HepG2 (cell line): Measurements from ENCODE around the gene DYNC2H1. TPM values are rescaled to one million over a fixed set of nuclear protein-coding genes. Genes with fewer than 3 reads are reported as not detected.

Experiments
- ATAC-seq: fragments of 200-7000 bp; cut with Tn5 transposase; 3 replicates; pipeline ENCODE4 v1.9.1; 2020; ENCODE audit warnings: mild to moderate bottlenecking, moderate library complexity
- BruUV-seq: library from RNA; stranded (reverse); fragments of 400-500 nt; replicated peaks from 2 replicates; lab custom pipeline; 2021; lab: Mats Ljungman, UMichigan
- CTCF ChIA-PET: fragments of 300-600 bp; formaldehyde crosslinking; extraction: SDS; loops from one replicate; lab custom pipeline; 2021; ENCODE audit warnings: low total read pairs, inconsistent platforms, low intra/inter-chr PET ratio; lab: Yijun Ruan, JAX
- POLR2A ChIA-PET: fragments of 350-600 bp; sonication (Branson Sonifier 250); formaldehyde crosslinking; loops from one replicate; lab custom pipeline; 2020; ENCODE audit warnings: antibody characterized with exemption, inconsistent platforms; lab: Yijun Ruan, JAX
- DNase-seq: peaks from one replicate; pipeline ENCODE4 v3.0.0-alpha.2; 2015; ENCODE audit warnings: low spot score
- FAIRE-seq: peaks from 3 replicates; lab custom pipeline; 2011; peaks lifted over from hg19 to GRCh38; lab: Jason Lieb, UNC
- H2AFZ ChIP-seq: one replicate; pipeline ENCODE4 v1.6.1; 2011; ENCODE audit warnings: low read length, inconsistent platforms
- H3K27ac ChIP-seq: fragments of 300-600 bp; 3 replicates; pipeline ENCODE4 v1.8.0; 2011; ENCODE audit warnings: mixed run types, mild to moderate bottlenecking, mixed read lengths, low read length, inconsistent platforms; ENCODE audit not compliant: insufficient read depth; ENCODE audit errors: extremely low read length
- H3K27me3 ChIP-seq, 2 experiments: fragments of 200-600 bp in 1 of 2; 2 replicates in 1 of 2; 3 replicates in 1 of 2; pipeline versions ENCODE4 v1.6.0 to v1.8.0; 2011; ENCODE audit warnings: low read length in 2 of 2, mild to moderate bottlenecking in 2 of 2, moderate library complexity in 2 of 2, inconsistent platforms in 1 of 2; ENCODE audit not compliant: insufficient read depth in 2 of 2, control insufficient read depth in 1 of 2
- H3K36me3 ChIP-seq, 2 experiments: fragments of 200-600 bp in 1 of 2; replicated peaks in 1 of 2; 2 replicates in 1 of 2; 3 replicates in 1 of 2; pipeline versions ENCODE4 v1.5.1 to v1.8.0; 2011; ENCODE audit warnings: low read length in 2 of 2, inconsistent platforms in 1 of 2; ENCODE audit not compliant: insufficient read depth in 2 of 2, control insufficient read depth in 1 of 2
- H3K4me1 ChIP-seq: 2 replicates; pipeline ENCODE4 v1.5.1; 2012; ENCODE audit warnings: low read length, inconsistent platforms; ENCODE audit not compliant: insufficient read depth
- H3K4me2 ChIP-seq: 2 replicates; pipeline ENCODE4 v1.6.0; 2011; ENCODE audit warnings: low read depth, low read length, inconsistent platforms
- H3K4me3 ChIP-seq, 3 experiments: fragments of 200-600 bp in 1 of 3; sonication (generic), shearing (Covaris generic) in 1 of 3; replicated peaks in 1 of 3; 2 replicates each; pipeline ENCODE4 v1.5.1; 2011 to 2016; ENCODE audit warnings: low read length in 3 of 3, inconsistent platforms in 2 of 3, low read depth in 2 of 3, mild to moderate bottlenecking in 2 of 3, control low read depth in 1 of 3, mixed read lengths in 1 of 3; ENCODE audit not compliant: insufficient read depth in 1 of 3
- H3K79me2 ChIP-seq: one replicate; pipeline ENCODE4 v1.6.1; 2011; ENCODE audit warnings: low read length, inconsistent platforms; ENCODE audit not compliant: insufficient read depth
- H3K9ac ChIP-seq: 2 replicates; pipeline ENCODE4 v1.6.0; 2011; ENCODE audit warnings: mild to moderate bottlenecking, low read depth, low read length, inconsistent platforms; ENCODE audit not compliant: insufficient read depth
- H3K9me3 ChIP-seq: 2 replicates; pipeline ENCODE4 v1.5.1; 2012; ENCODE audit warnings: mild to moderate bottlenecking, low read length
- H4K20me1 ChIP-seq: 2 replicates; pipeline ENCODE4 v1.6.0; 2011; ENCODE audit warnings: inconsistent platforms, mild to moderate bottlenecking, low read length, moderate library complexity; ENCODE audit not compliant: insufficient read depth
- KLF9 ChIP-seq: IDR thresholded peaks from 2 replicates; pipeline ENCODE4 v1.6.1; 2016; ENCODE audit warnings: low read depth
- RAD51 ChIP-seq: fragments of 450-650 bp; IDR thresholded peaks from 2 replicates; pipeline ENCODE4 v1.6.1; 2016; ENCODE audit warnings: borderline replicate concordance
- RBFOX2 ChIP-seq: fragments of 200-400 bp; formaldehyde crosslinking; IDR thresholded peaks from 2 replicates; pipeline ENCODE4 v1.6.1; 2017; ENCODE audit warnings: low read depth, mild to moderate bottlenecking, low read length
- SP5 ChIP-seq: IDR thresholded peaks from 2 replicates; pipeline ENCODE4 v1.6.1; 2016; ENCODE audit warnings: low read depth, borderline replicate concordance
- ZNF331 ChIP-seq: sonication (generic); formaldehyde crosslinking; IDR thresholded peaks from 2 replicates; pipeline ENCODE4 v1.4.0; 2020; ENCODE audit warnings: missing genetic modification reagents
- ZNF598 ChIP-seq: sonication (generic); formaldehyde crosslinking; IDR thresholded peaks from 2 replicates; pipeline ENCODE4 v1.5.1; 2020; ENCODE audit warnings: mild to moderate bottlenecking, missing genetic modification reagents, borderline replicate concordance
- WGBS: methylation state at CpG from one replicate; pipeline ENCODE4 v1.1.6; 2017; ENCODE audit warnings: low lambda C conversion rate; 5-methylcytosine and 5-hydroxymethylcytosine counted together
- in situ Hi-C: cut with HindIII; loops from 2 replicates; pipeline ENCODE4 v1.10.0; 2017; ENCODE audit warnings: low pct_unique_long_range_greater_than_20kb; ENCODE audit not compliant: extremely low pct_ligation_motif_present
- intact Hi-C: fragments of 100-400 bp; cut with micrococcal nuclease; formaldehyde crosslinking; loops from one replicate; pipeline ENCODE4 v1.10.0; 2022; ENCODE audit not compliant: unreplicated experiment
- polyA plus RNA-seq, 8 experiments: library from polyadenylated mRNA; depleted of rRNA in 3 of 8; stranded (reverse) in 7 of 8; unstranded in 1 of 8; fragments of >200 nt; fragmentation: Illumina TruSeq in 4 of 8; extraction: Trizol in 4 of 8; gene quantifications; 2 replicates each; pipeline versions ENCODE4 v1.2.1 to v1.2.3, GENCODE V29; 2011 to 2016; ENCODE audit warnings: low read depth in 4 of 8, missing spikeins in 1 of 8, mixed read lengths in 1 of 8; ENCODE audit not compliant: insufficient read depth in 1 of 8
- total RNA-seq, 5 experiments: library from RNA; depleted of rRNA; stranded (reverse); fragments of >200 nt; fragmentation: Illumina TruSeq; extraction: Trizol; gene quantifications; 2 replicates each; pipeline ENCODE4 v1.2.3, GENCODE V29; 2016; ENCODE audit warnings: low read depth in 1 of 5
- TF ChIP-seq, protein P1 (sequence below): IDR thresholded peaks from 2 replicates; pipeline ENCODE4 v1.4.0; 2020; ENCODE audit warnings: mild to moderate bottlenecking, missing genetic modification reagents
- TF ChIP-seq, protein P2 (sequence below): sonication (generic); formaldehyde crosslinking; IDR thresholded peaks from 2 replicates; pipeline ENCODE4 v1.4.0; 2020; ENCODE audit warnings: mild to moderate bottlenecking, missing genetic modification reagents
- TF ChIP-seq, protein P3 (sequence below): sonication (generic); formaldehyde crosslinking; IDR thresholded peaks from 2 replicates; pipeline ENCODE4 v1.4.0; 2020; ENCODE audit warnings: missing genetic modification reagents
- TF ChIP-seq, protein P4 (sequence below): sonication (generic); formaldehyde crosslinking; IDR thresholded peaks from 2 replicates; pipeline ENCODE4 v1.4.0; 2020; ENCODE audit warnings: missing genetic modification reagents, borderline replicate concordance

The DYNC2H1 gene
- total and polyA plus RNA-seq, 2 of the 13 experiments (the other 11 are each of a cell fraction or from before 2014, with no cell fraction given) = 0.49 to 0.66 TPM

DNA sequence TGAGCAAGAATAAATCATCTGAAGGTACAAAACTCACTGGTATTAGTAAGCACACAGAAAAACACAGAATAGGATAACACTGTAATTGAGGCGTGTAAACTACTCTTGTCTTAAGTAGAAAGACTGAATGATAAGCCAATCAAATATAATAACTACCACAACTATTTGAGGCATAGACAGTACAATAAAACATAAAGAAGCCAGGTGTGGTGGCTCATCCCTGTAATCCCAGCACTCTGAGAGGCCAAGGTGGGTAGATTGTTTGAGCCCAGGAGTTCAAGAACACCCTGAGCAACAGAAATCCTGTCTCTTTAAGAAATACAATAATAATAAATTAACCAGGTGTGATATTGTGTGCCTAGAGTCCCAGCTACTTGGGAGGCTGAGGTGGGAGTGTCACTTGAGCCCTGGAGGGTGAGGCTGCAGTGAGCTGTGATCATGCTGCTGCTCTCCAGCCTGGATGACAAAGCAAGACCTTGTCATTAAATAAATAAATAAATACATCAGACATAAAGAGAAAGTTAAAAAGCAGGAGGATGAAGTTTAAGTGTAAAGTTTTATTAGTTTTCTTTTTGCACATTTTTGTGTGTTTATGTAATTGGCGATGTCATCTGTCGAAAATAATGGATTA is 390.6 kb downstream of the DYNC2H1 start:
- no peak for FAIRE-seq
- H4K20me1 ChIP-seq = no peaks in the 10 kb centered on the region
- H2AFZ ChIP-seq = no peak overlapping the region
- no TSS peak for BruUV-seq
- H3K4me2 ChIP-seq = no peak overlapping the region
- H3K27me3 ChIP-seq = no peaks in the 10 kb centered on the region
- H3K79me2 ChIP-seq = no peaks in the 10 kb centered on the region
- H3K36me3 ChIP-seq = no peaks in the 10 kb centered on the region
- ChIA-PET CTCF (no interaction called here), POLR2A (no interaction called here)
- no peak overlapping the region for H3K27ac ChIP-seq
- no peak for TF ChIP-seq SP5 (CRISPR knock-in tag)
- no peak for TF ChIP-seq ZNF598
- TF ChIP-seq, protein P1, sequence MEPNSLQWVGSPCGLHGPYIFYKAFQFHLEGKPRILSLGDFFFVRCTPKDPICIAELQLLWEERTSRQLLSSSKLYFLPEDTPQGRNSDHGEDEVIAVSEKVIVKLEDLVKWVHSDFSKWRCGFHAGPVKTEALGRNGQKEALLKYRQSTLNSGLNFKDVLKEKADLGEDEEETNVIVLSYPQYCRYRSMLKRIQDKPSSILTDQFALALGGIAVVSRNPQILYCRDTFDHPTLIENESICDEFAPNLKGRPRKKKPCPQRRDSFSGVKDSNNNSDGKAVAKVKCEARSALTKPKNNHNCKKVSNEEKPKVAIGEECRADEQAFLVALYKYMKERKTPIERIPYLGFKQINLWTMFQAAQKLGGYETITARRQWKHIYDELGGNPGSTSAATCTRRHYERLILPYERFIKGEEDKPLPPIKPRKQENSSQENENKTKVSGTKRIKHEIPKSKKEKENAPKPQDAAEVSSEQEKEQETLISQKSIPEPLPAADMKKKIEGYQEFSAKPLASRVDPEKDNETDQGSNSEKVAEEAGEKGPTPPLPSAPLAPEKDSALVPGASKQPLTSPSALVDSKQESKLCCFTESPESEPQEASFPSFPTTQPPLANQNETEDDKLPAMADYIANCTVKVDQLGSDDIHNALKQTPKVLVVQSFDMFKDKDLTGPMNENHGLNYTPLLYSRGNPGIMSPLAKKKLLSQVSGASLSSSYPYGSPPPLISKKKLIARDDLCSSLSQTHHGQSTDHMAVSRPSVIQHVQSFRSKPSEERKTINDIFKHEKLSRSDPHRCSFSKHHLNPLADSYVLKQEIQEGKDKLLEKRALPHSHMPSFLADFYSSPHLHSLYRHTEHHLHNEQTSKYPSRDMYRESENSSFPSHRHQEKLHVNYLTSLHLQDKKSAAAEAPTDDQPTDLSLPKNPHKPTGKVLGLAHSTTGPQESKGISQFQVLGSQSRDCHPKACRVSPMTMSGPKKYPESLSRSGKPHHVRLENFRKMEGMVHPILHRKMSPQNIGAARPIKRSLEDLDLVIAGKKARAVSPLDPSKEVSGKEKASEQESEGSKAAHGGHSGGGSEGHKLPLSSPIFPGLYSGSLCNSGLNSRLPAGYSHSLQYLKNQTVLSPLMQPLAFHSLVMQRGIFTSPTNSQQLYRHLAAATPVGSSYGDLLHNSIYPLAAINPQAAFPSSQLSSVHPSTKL (CRISPR knock-in tag) = no peak
- TF ChIP-seq ZNF331 = no peak
- TF ChIP-seq, protein P2, sequence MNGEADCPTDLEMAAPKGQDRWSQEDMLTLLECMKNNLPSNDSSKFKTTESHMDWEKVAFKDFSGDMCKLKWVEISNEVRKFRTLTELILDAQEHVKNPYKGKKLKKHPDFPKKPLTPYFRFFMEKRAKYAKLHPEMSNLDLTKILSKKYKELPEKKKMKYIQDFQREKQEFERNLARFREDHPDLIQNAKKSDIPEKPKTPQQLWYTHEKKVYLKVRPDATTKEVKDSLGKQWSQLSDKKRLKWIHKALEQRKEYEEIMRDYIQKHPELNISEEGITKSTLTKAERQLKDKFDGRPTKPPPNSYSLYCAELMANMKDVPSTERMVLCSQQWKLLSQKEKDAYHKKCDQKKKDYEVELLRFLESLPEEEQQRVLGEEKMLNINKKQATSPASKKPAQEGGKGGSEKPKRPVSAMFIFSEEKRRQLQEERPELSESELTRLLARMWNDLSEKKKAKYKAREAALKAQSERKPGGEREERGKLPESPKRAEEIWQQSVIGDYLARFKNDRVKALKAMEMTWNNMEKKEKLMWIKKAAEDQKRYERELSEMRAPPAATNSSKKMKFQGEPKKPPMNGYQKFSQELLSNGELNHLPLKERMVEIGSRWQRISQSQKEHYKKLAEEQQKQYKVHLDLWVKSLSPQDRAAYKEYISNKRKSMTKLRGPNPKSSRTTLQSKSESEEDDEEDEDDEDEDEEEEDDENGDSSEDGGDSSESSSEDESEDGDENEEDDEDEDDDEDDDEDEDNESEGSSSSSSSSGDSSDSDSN (CRISPR knock-in tag) = no peak
- no peak for TF ChIP-seq RAD51
- TF ChIP-seq RBFOX2 = no peak
- TF ChIP-seq, protein P3, sequence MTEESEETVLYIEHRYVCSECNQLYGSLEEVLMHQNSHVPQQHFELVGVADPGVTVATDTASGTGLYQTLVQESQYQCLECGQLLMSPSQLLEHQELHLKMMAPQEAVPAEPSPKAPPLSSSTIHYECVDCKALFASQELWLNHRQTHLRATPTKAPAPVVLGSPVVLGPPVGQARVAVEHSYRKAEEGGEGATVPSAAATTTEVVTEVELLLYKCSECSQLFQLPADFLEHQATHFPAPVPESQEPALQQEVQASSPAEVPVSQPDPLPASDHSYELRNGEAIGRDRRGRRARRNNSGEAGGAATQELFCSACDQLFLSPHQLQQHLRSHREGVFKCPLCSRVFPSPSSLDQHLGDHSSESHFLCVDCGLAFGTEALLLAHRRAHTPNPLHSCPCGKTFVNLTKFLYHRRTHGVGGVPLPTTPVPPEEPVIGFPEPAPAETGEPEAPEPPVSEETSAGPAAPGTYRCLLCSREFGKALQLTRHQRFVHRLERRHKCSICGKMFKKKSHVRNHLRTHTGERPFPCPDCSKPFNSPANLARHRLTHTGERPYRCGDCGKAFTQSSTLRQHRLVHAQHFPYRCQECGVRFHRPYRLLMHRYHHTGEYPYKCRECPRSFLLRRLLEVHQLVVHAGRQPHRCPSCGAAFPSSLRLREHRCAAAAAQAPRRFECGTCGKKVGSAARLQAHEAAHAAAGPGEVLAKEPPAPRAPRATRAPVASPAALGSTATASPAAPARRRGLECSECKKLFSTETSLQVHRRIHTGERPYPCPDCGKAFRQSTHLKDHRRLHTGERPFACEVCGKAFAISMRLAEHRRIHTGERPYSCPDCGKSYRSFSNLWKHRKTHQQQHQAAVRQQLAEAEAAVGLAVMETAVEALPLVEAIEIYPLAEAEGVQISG (CRISPR knock-in tag) = no peak
- TF ChIP-seq KLF9 = no peak
- TF ChIP-seq, protein P4, sequence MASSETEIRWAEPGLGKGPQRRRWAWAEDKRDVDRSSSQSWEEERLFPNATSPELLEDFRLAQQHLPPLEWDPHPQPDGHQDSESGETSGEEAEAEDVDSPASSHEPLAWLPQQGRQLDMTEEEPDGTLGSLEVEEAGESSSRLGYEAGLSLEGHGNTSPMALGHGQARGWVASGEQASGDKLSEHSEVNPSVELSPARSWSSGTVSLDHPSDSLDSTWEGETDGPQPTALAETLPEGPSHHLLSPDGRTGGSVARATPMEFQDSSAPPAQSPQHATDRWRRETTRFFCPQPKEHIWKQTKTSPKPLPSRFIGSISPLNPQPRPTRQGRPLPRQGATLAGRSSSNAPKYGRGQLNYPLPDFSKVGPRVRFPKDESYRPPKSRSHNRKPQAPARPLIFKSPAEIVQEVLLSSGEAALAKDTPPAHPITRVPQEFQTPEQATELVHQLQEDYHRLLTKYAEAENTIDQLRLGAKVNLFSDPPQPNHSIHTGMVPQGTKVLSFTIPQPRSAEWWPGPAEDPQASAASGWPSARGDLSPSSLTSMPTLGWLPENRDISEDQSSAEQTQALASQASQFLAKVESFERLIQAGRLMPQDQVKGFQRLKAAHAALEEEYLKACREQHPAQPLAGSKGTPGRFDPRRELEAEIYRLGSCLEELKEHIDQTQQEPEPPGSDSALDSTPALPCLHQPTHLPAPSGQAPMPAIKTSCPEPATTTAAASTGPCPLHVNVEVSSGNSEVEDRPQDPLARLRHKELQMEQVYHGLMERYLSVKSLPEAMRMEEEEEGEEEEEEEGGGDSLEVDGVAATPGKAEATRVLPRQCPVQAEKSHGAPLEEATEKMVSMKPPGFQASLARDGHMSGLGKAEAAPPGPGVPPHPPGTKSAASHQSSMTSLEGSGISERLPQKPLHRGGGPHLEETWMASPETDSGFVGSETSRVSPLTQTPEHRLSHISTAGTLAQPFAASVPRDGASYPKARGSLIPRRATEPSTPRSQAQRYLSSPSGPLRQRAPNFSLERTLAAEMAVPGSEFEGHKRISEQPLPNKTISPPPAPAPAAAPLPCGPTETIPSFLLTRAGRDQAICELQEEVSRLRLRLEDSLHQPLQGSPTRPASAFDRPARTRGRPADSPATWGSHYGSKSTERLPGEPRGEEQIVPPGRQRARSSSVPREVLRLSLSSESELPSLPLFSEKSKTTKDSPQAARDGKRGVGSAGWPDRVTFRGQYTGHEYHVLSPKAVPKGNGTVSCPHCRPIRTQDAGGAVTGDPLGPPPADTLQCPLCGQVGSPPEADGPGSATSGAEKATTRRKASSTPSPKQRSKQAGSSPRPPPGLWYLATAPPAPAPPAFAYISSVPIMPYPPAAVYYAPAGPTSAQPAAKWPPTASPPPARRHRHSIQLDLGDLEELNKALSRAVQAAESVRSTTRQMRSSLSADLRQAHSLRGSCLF = no peak
- no peak overlapping the region for H3K9ac ChIP-seq
- no peaks in the 10 kb centered on the region; the same call in 1 of the 2 replicates for H3K9me3 ChIP-seq
- intact Hi-C loops = no loop called here
- H3K4me3 ChIP-seq = no peak overlapping the region
- no peaks in the 10 kb centered on the region for H3K4me1 ChIP-seq
- 15% methylated on average over 3 of the region's 3 CpGs for WGBS
- in situ Hi-C loops = no loop called here
- no peak for ATAC-seq
- DNase-seq = no peak
